HG03135 (cell line): Measurements from ENCODE around the gene CD300H.

Experiments used
- ATAC-seq: cut with Tn5 transposase; IDR thresholded peaks from one replicate; pipeline ENCODE4 v1.9.1; 2021; ENCODE audit warnings: mild to moderate bottlenecking, moderate library complexity; ENCODE audit not compliant: unreplicated experiment

Gene CD300H

DNA sequence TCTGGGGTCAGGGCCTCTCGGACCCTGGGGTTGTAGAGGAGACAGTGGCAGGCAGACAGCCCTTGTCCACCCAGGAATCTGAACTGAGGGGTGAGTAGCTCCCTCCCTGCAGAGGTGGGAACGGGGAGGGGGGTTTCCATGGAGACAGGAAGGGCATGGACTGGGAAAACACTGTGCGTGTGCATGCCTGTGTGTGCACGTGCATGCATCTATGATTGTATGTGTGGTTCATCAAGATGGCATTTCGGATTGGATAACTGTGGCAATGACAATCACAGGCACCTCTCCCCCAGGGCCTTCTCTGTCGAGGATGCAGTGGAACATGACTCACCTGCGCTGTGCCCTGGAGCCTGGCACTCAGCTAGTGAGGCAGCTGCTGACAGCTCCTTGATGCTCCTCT, 15.3 kb downstream of the CD300H start:
- no peak for ATAC-seq

GRCh38 chr17:74550602-74551001, 16.7 kb downstream of the CD300H start:
- ATAC-seq: no peak

- no peak for ATAC-seq
Observed at GRCh38 chr17:74549343-74549742, 18.0 kb downstream of the CD300H start.

DNA sequence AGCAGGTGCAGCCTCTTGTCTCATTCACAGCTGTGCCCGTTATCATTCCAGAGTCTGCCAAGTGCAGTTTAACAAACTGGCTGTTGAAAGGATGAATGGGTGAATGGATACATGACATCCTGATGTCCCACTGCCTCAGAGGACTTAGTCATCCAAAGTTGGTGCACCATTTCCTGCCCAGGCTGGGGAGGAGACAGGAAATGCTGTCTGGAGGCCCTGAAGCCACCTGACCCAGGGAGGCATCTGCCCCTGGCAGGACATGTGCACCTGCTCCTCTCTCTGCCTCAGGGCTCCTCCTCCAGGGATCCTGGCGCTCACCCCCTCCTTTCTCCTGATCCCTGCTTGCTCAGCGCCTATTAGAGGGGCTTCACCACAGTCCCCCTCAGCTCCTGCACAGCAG, 19.6 kb downstream of the CD300H start:
- ATAC-seq: no peak

- ATAC-seq: no peak
Observed at GRCh38 chr17:74547264-74547663, 20.0 kb downstream of the CD300H start.

- no peak for ATAC-seq
Observed at GRCh38 chr17:74546586-74546985, 20.7 kb downstream of the CD300H start.

DNA sequence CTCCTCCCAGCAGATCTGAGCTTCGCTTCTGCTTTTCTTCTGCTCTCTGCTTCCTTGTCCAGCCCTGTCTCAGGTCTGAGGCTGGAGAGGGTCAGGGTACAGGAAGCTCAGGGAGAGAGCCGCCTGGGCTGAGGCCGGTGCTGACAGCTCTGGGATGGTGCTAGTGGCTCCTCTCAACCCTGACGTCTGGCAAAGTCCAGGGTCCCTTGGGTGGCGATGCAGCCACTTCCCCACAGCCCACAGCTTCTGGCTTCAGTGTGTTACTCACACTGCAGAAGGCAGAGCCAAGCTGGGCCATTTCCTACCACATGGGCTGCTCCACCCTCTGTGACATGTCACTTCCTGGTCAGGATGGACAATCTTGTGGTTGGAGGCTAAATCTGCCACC, 21.5 kb downstream of the CD300H start, which contains the start of gene CD300C:
TSS of gene CD300C (minus strand) at position 273 of the 388 bp plus-strand sequence. CDS start 333 bp downstream, outside the sequence.
- ATAC-seq: no peak

- no peak for ATAC-seq
Observed at GRCh38 chr17:74544991-74545842, 22.1 kb downstream of the CD300H start.

DNA sequence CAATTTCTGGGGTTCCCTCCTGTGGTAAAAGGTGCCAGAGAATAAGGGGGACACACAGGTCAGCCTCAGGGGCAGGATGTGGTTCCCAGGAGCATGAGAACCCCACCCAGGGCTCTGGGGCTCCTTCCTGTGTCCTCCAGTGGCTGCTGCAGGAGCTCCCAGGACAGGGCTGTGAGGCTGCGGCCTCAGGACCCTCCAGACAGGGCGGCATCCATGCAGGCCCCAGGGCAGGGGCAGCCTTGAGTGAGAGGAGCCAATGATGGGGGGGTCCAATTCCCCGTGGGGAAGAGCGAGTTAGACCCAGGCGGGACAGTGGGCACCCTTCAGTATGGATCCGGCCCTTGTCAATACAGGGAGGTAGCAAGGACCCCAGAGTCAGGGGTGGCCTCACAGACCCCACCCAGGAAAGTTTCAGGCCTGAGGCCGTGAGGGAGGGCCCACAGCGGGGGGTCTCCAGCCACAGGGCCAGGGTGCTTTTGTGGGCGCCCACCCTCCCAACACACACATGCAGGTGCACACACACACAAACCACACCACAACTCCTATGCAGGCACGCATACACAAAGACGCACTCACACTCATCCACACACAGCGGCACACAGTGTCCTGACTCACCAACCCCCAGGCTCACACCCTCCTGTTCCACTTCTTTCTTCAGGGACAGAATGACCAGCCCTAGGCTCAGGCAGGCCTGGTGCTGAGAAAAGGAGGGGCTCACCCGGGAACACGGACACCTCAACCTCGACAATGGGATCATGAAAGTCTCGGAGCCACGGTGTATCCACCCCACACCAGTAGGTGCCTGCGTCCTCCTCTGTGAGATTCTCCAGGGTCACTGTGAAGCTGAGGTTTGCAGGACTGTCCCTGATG, 23.2 kb downstream of the CD300H start:
- ATAC-seq: no peak

DNA sequence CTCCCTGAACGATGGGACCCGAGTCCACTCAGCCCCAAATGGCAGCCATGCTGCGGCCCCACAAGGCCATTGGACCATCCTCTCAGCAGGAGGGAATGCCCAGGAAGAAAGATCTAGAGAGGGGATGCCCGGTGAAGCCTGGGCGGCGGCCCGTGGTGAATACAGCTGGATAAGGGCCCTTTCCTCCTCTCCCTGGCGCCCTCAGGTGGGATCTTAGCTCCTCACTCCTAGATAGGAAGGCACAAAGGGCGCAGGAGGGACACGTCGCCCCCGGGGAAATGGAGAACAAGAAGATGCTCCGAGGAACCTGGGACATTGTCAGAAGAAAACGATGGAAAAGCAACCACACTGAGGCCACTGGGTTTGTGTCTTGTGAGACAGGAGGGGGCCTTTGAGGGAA, 23.9 kb downstream of the CD300H start:
- ATAC-seq: no peak

- ATAC-seq: no peak
Observed at GRCh38 chr17:74542727-74543383, 24.5 kb downstream of the CD300H start.

GRCh38 chr17:74542166-74542565, 25.1 kb downstream of the CD300H start:
- no peak for ATAC-seq

DNA sequence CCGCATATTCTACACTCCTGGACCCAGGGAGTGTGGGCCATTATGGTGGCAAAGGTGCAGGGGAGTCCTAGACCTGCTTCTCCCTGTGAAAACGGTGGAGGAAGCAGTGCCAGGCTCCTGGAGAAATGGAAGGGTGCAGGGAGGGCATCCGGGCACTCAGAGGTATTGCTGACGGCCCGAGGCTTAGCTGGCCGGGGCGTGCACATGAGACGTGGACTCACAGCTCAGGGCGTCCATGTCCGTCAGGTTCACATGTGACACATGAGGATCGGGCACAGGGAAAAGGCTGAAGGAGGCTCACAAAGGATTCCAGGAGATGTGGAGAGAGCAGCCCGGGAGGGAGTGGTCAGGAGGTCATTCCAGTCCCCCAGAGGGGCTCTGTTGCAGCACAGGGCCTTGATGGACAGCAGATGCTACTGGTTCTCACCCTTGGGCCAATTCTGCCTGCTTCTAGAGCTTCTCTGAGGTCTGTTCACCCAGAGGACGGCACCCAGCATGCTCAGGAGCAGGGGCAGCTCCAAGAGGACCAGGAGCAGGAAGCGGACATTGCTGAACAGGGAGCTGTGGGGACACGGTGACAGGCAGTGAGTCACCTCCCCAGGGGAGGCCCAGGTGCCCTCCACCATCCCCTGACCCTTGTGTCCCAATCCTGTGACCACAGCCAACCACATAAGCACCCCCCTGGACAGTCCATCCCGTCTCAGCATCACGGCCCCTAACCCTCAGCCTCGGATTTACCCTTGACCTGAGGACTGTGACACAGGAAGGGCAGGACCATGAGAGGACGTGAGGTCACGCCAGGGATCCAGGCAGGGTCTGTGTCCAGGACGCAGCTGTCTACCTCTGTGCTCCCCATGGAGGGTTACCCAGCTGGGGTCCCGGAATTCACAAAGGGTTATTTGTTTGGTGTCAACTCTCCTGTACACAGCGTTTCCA, 25.9 kb downstream of the CD300H start:
- no peak for ATAC-seq

DNA sequence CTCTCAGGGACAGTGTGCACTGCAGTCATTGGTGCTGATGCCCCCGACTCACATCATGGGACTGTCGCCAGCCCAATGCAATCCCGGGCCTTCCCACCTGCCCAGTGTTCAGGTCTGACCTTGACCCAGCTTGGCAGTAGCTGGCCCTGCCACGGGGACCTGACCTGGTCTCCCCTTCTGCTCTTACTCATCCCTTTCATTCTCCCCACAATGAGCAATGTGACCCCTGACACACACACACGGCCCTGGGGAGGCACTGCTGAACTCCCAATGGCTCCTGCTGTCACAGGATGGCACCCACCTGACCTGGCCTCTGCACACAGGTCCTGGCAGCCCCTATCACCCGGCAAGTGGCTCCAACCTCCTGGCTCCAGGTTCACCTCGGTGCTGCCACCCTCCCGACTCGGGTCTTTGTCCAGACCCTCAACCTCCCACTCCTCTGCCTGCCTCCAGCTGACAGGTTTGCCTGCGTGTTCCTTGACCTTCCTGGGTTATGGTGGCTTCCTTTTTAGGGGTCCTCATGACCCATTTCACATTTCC, 28.0 kb downstream of the CD300H start:
- ATAC-seq: no peak

DNA sequence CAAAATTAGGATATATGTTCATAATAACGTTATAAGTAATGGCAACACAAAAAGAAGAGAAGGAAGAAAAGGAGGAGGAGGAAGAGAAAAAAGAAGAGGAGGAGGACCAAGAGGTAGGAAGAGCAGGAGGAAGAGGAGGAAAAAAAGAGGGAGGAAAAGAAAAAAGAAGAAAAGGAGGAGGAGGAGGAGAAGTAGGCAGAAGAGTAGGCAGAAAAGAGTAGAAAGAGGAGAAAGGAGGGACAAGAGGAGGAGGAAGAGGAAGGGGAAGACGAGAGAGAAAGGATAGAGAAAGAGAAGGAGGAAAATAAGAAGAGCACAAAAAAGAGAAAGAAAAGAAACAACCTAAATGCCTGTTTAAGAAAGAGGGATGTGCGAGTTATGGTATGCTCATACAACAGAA, 30.4 kb downstream of the CD300H start:
- no peak for ATAC-seq

GRCh38 chr17:74532115-74532514, 35.2 kb downstream of the CD300H start:
- ATAC-seq: no peak

DNA sequence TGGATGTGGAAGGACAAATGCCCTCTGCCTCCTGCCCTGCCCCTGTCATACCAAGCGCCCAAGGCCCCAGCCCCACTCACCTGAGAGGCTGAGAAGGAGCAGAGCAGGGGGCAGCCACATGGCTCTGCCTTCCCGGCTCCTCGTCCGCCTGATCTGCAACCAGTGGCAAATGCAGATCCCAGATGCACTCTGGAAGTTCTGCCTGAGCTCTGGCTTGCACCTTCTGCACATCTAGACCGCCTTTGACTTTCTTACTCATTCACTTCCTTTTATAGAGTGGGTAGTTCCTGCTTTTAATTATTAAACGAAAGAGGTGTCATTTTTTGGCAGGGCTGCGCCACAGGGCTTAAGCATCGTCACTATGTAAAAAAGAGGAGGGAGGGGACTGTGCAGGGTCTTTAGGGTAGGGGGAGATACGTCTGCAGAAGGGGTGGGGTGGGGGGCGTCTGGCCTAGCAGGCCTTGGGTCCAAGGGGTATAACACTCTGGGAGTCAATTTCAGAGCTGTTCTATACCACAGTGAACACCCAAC, 36.0 kb downstream of the CD300H start, which contains the start of gene CD300LB:
TSS of gene CD300LB (minus strand) at position 245 of the 531 bp plus-strand sequence. CDS start at position 120, 125 bp downstream.
- ATAC-seq: no peak

DNA sequence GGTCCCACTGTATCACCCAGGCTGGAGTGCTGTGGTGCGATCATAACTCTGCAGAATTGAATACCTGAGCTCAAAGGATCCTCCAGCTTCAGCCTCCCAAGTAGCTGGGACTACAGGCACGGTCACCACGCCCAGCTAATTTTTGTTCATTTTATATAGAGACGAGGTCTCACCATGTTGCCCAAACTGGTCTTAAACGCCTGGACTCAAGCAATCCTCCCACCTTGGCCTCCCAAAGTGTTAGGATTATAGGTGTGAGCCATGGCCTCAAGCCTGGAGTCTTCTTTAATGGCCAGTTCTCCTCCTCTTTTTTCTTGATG, 36.5 kb downstream of the CD300H start:
- ATAC-seq: no peak

GRCh38 chr17:74529243-74529642, 38.1 kb downstream of the CD300H start:
- no peak for ATAC-seq
